Measurements from ENCODE around the gene NLRC3.
A peak's percentile ranks its signal among the peaks of the same experiment; 100 is the strongest.
"Not testable (repeated sequence)": the region's sequence is repeated elsewhere in the genome, so short reads cannot be mapped to it uniquely, and the experiment has no call there.

The NLRC3 gene

GRCh38 chr16:3577302-3577752 is at the start of gene NLRC3:
NLRC3 (minus strand) TSS chr16:3577403; CDS start chr16:3565036, 12,367 bp downstream.
- DNase-seq: no peak

- DNase-seq: no peak
These were observed 48.9 kb upstream of the NLRC3 start for GRCh38 chr16:3625911-3626732.

GRCh38 chr16:3625331-3625730 is 48.1 kb upstream of the NLRC3 start:
- no peak for DNase-seq

- DNase-seq: peak; percentile 31
These were observed 46.4 kb upstream of the NLRC3 start for GRCh38 chr16:3623642-3624041.

- no peak for DNase-seq
These were observed 41.6 kb upstream of the NLRC3 start for GRCh38 chr16:3618769-3619141.

GRCh38 chr16:3612510-3613466 is 35.6 kb upstream of the NLRC3 start:
- DNase-seq: no peak

- peak; percentile 53 for DNase-seq
These were observed 34.2 kb upstream of the NLRC3 start, which contains the start of gene SLX4 for GRCh38 chr16:3611146-3611975. SLX4 (minus strand) TSS chr16:3611606; CDS start chr16:3608964, 2,642 bp downstream.

- DNase-seq: no peak
These were observed 33.5 kb upstream of the NLRC3 start for GRCh38 chr16:3610698-3611145.

GRCh38 chr16:3609895-3610697 is 32.9 kb upstream of the NLRC3 start:
- DNase-seq: no peak

- DNase-seq: not testable (repeated sequence)
These were observed 31.8 kb upstream of the NLRC3 start for GRCh38 chr16:3608976-3609375.

- DNase-seq: no peak
These were observed 30.9 kb upstream of the NLRC3 start for GRCh38 chr16:3608069-3608468.

GRCh38 chr16:3607634-3608033 is 30.4 kb upstream of the NLRC3 start:
- DNase-seq: no peak

- DNase-seq: no peak
These were observed 30.0 kb upstream of the NLRC3 start for GRCh38 chr16:3607161-3607560.

GRCh38 chr16:3606441-3606840 is 29.2 kb upstream of the NLRC3 start:
- no peak for DNase-seq

GRCh38 chr16:3602320-3602653 is 25.1 kb upstream of the NLRC3 start:
- DNase-seq: no peak

- DNase-seq: no peak
These were observed 24.6 kb upstream of the NLRC3 start for GRCh38 chr16:3601614-3602319.

- DNase-seq: no peak
These were observed 22.7 kb upstream of the NLRC3 start for GRCh38 chr16:3599922-3600321.

- no peak for DNase-seq
These were observed 21.9 kb upstream of the NLRC3 start for GRCh38 chr16:3599121-3599520.

GRCh38 chr16:3598236-3598635 is 21.0 kb upstream of the NLRC3 start:
- no peak for DNase-seq

GRCh38 chr16:3597676-3598075 is 20.5 kb upstream of the NLRC3 start:
- no peak for DNase-seq

GRCh38 chr16:3597226-3597625 is 20.0 kb upstream of the NLRC3 start:
- DNase-seq: no peak

Data from NCI-H526 treated with DMSO at 0.1 percent for 48 hours (cell line).